GM21717 (cell line): ENCODE data around the gene CLCNKA.

Source experiments
- ATAC-seq: cut with Tn5 transposase; IDR thresholded peaks from one replicate; pipeline ENCODE4 v1.9.1; 2021; ENCODE audit warnings: mild to moderate bottlenecking, moderate library complexity; ENCODE audit not compliant: unreplicated experiment

The CLCNKA gene

DNA sequence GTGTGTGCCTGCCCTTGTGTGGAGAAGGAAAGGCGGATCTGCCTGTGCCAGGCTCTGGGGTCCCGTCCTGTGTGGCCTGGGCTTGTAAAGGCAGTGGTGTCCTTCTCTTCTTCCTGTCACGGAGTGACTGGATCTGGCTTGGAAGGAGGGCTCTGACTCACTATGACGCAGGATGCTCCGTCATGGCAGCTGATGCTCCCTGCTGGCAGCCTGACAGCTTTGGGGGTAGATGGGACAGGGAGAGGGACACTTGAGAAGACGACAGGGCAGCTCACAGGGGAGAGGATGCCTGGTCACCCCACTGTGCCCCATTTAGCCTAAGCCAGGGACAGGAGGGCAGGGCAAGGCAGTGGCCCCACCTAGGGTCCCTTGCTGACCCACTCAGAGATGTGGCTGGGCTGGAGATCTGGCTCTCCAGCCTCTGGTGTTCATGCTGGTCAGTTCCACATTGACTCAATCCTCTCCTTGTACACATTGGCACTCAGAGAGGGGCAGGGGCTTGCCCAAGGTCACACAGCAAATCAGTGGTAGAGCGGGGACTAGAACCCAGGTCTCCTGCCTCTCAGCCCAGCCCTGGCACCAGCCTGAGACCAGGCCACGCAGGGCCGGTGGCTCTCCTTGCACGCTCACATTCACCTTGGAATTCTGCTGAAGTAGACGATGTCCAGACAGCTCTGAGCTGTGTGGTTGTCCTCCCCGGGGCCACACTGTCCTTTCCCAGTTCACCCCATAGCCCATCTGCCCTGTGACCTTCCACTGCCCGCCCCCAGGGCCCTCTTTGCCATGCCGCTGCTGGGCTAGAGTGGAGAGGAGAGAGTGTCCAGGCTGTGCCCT is 54.4 kb downstream of the CLCNKA start:
- no peak for ATAC-seq

DNA sequence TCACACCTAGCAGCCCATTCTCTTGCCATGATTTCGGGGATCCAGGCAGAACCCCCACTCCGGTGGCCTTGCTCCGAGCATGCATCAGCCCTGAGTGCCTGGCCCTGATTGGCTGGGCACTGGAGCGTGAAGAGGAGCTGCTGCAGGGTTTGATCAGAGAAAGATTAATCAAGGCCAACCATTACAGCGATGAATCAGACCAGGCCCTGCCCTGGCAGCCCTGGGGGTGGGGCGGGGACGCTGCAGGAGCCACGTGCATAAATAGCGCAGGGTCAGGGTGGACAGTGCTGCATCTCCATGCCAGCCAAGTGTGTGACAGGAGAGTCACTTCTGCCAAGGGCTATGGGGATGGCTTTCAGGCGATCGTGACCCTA is 55.0 kb downstream of the CLCNKA start:
- no peak for ATAC-seq

DNA sequence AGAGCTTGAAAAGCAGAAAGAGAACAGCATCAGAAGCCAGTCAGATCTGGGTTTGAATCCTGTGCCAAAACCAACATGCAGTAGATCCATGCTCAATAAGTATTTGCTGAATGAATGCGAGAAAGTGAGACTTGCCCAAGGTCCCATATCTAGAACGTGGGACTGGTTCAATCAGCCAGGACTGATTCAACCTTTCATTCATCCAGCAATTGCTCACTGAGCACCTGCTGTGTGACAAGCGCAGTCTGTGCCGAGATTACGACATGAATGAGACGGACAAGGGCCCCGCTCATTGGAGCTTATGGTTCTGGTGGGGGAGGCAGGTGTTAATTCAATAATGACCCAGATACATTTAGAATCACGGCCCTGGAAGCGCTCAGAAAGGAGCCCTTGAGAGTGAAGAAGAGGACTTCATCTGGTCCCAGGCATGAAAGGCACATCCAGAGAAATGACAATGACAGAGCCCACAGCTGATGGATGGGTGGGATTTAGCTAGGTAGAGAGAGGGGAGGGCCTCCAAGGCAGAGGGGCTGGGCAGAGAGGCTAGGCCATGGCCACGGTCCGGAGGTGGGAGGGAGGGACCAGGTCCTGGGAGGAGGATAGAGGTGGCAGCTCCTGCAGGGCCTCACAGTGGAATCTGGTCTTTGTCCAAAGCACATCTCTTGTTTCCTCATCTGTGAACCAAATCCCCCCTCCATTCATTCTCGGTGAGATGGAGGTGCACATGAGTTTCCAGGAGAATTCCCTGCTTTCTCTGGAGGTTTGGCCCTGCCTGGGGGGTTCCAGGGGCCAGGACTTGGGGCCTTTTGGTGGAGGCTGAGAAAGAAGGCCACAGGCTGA is 55.8 kb downstream of the CLCNKA start:
- ATAC-seq = no peak

DNA sequence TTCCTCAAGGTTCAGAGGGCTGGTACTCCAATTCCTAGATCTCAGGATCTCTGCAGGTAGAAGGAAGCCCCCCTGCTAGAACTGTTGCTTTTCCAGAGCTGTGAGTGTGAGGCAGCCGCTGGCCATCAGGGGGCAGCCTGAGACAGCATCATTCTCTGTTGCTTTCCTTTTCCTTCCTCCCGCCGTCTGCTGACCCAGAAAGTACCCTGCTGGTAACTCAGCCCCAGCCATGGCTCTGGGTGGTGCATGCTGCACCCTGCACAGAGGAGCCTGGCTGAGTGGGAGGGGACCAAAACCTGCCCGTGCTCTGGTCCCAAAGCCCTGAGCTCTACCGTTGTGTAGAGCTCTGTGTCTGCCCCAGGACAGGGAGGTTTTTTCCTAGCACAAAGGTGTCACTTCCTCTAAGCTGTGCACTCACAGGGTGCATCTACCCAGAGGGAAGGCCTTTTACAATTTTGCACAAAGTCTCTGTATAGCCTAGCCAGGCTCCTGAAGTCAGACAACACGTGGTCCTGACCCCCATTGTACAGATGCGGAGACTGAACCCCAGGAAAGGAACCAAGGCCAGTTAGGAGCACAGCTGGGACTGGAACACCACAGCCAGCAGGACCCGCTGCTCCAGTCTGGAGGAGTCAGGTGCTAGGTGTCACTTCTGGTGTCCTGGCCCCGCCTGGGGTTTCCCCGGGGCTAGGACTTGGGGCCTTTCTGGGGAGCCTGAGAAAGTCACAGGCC is 57.3 kb downstream of the CLCNKA start:
- ATAC-seq = peak; percentile 58

DNA sequence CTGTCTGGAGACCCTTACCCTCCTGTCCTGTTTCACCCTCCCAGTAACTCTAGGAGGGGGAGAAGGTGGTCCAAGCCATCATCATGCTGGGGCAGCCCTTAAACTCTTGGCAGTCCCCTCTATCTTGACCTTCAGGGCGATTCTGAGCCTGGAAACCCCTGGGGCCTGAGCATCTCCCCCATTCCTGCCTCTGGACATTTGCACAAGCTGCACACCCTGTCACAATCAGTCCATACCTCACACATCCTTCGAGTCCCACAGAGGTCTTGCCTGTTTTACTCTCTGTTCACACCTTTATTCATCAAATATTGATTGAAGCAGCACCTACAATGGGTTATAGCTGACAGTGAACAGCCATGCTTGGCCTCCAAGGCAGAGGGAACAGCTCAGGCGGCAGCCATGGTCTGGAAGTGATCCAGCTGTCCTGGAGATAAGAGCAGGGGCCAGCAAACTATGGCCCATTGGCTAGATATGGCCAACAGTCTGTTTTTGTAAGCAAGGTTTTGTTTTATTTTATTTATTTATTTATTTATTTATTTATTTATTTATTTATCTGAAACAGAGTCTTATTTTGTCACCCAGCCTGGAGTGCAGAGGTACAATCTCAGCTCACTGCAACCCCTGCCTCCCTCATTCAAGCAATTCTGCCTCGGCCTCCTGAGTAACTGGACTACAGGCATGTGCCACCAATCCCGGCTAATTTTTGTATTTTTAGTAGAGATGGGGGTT is 58.8 kb downstream of the CLCNKA start:
- no peak for ATAC-seq

DNA sequence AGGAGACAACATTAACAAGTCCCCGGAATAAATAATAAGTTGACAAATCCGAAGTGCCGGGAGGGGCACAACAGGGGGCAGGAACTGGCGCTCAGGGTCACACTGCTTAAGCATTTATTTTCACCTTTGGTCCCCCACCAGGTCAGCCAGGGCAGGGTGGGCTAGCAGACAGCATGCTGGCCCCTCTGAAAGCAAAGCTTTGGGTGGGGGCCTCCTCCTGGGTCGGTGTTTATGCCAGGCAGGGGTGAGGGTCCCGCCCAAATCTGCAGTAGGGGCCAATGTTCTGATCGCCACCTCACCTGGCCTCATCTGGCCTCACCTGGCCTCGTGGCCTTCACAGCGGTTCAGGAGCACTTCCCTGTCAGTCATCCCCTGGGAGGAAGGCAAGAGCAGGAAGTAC is 59.8 kb downstream of the CLCNKA start:
- ATAC-seq = no peak

DNA sequence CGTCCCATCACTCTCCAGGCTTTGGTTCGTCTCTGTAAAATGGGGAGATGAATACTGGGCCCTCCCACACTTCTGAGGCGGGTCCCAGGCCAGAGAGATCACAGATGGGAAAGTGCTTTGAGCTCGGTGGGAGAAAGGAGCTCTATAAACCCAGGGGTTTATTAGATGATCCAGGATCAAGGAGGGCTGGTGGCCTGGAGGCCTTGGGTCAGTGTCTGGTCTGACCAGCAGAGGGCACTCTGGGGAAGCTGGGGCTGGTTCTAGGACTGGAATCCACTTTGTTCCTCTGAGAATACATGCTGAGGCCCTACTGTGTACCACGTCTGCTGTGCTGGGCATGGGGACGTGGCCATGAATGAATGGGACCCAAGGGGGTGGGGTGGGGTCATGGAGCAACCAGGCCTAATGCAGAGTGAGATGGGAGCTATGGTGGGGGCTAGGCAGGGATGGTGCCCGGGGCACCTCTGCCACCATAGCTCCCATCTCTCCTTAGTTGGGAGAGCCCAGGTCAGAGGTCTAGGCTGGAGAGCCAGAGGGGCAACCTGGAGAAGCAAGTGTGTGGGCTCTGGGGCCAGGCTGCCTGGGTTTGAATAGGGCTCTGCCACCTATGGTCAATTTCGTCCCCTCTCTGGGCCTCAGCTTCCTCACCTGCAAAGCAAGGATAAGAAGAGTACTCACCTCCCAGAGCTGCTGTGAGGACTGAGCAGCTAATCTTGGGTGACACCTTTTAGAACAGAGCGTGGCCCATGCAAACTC is 60.6 kb downstream of the CLCNKA start:
- ATAC-seq = no peak

DNA sequence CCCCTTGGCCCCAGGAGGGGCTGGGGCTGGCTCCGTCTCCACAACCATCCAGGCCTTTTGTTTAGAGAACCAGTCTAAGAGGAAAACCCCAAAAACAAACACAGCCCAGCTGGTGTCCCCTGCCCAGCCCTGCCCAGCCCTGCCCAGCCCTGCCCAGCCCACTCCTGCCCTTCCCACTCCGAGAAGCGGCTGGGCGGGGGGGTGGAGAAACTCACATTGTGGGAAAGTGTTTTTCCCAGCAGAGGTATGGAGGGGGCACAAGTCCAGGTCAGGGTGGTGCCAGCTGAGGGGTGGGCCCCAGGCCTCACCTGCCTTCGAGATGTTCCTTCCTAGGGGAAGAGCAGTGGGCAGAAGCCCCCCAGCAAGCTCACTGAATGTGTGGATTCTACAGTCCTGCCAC is 61.6 kb downstream of the CLCNKA start:
- no peak for ATAC-seq
